GM20431 (cell line): ENCODE data around the gene MYCBPAP.

Source experiments
- in situ Hi-C: fragments of 300-500 bp; cut with MseI, MboI; formaldehyde crosslinking; loops from one replicate; pipeline ENCODE4 v1.15.0; 2020; ENCODE audit warnings: low sequenced_read_pairs; ENCODE audit not compliant: unreplicated experiment

MYCBPAP gene

GRCh38 chr17:50482516-50482915 is 25.7 kb upstream of the MYCBPAP start:
- in situ Hi-C loops: loop anchor here (10.0 kb wide), 1 partner anchor 62 kb away; the partner anchor contains the start of gene SPATA20

DNA sequence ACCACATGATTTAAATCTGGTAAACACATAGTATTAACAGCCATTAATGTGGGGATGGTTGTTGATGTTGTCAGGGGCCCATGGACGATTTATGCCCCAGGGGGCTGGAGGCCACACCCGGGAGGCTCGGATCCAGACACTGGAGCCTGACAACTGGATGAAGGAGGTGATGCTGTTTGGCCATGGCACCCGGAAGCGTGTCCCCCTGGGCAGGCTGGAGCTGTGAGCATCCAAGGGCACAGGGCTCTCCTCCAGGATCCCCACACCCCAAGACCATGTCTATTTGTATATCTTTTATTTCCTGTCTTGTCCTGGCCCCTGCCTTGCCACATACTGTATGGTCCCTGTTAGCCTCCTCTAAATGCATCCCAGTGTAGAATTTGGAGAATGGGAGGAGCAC is 25.0 kb upstream of the MYCBPAP start:
- in situ Hi-C loops: loop anchor here (10.0 kb wide), 1 partner anchor 62 kb away; the partner anchor contains the start of gene SPATA20

DNA sequence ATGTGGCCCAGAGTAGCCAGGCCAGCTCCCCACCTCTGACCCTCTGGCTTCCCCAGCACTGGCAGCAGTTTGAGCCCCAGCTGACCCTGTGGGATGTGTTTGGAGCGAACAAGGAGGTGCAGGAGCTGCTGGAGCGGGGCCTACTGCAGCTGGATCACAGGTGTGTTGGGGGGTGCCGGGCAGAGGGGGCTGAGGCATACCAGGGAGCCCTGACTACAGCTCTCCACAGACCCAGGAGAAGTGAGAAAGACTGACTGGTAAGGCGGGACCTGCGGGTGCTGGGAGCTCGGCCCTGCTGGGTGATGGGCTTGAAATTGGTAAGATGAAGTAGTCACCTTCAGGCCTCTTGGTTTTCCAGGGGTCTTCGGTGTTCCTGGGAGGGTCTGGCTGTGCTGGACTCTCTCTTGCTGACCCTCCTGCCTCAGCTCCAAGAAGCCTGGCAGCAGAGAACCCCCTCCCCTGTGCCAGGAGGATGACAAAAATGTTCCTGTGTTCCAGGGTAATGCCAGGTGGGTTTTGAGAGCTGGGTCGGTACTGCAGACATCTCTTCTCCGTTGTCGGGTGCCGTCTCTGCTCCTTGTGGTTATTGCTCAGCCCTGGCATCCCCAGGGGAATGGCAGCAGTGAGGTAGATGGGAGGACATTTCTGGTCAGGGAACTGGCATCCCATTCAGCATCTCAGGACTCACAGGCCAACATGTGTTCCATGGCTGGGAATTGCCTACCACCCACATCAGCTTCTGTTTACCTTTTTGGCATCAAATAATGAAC is 23.7 kb upstream of the MYCBPAP start:
- in situ Hi-C loops: loop anchor here (10.0 kb wide), 1 partner anchor 60 kb away; the partner anchor contains the start of gene SPATA20

DNA sequence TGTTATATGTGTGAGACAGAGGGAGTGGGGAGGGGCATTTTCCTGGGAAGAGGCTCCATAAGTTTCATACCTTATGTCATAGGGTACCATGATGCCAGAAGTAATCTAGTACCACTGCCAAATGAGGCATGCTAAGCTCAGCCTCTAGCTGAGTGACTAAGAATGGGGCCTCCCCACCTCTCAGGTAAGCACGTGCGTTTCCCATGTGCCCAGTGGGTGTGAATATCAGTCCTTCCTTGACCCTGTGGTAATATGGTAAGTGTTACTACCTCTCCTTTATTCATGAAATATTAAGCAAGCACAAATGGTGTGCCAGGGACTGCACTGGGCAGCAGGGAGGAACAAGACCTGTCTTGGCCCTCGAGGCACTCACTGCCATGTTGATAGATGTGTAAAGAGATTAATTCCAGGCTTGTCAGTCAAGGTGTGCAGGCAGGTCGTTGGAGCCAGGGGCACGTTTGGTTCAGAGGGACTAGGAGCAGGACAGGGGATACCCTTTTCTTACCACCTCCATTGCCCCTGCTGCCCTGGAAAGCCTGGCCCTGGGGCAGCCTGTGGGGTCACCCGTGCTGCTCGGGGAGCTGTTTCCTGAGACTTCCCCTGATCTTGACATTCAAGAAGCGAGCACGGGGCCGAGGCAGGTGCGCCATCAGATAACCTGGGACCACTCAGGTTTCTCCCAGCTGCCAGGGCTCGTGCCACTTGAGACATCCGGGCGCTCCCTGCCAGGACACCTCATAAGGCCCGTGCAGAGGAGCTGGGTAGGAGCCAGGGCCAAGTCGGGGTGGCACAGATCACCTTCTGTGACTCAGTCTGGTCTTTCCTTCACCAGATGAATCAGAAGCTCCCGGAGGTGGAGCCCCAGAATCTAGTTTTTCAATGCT is 20.8 kb upstream of the MYCBPAP start:
- in situ Hi-C loops: loop anchor here (10.0 kb wide), 1 partner anchor 57 kb away; the partner anchor contains the start of gene SPATA20

GRCh38 chr17:50488880-50489279 is 19.4 kb upstream of the MYCBPAP start:
- in situ Hi-C loops: loop anchor here (10.0 kb wide), 1 partner anchor 56 kb away; the partner anchor contains the start of gene SPATA20

DNA sequence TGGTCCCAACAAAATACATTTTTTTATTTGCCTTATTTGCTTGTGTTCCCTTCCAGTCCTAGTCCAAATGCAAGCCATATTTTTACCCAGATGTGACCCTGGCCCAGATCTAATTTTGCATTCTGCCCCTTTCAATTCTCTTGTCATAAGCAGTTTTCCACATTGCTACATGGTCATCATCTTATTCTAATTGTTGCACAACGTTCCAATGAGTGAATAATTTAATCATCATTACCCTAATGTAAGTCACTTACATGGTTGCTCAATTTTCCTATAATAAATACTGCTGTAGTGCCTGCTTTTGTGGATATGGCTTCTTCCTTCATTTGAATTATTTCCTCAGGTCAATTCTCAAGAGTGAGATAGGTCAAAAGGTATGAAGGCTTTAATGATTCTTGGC is 16.7 kb upstream of the MYCBPAP start:
- in situ Hi-C loops: no loop called here

- in situ Hi-C loops: no loop called here
Measured at GRCh38 chr17:50492214-50492613, 16.0 kb upstream of the MYCBPAP start.

GRCh38 chr17:50493744-50494143 is 14.5 kb upstream of the MYCBPAP start:
- in situ Hi-C loops: no loop called here

GRCh38 chr17:50495217-50495823 is 12.9 kb upstream of the MYCBPAP start:
- in situ Hi-C loops: no loop called here

- in situ Hi-C loops: no loop called here
Measured at GRCh38 chr17:50495918-50496317, 12.3 kb upstream of the MYCBPAP start.

- in situ Hi-C loops: no loop called here
Measured at GRCh38 chr17:50498021-50498874, 10.0 kb upstream of the MYCBPAP start.

- in situ Hi-C loops: no loop called here
Measured at GRCh38 chr17:50499270-50499669, 9.0 kb upstream of the MYCBPAP start.

GRCh38 chr17:50499721-50500120 is 8.5 kb upstream of the MYCBPAP start:
- in situ Hi-C loops: no loop called here

DNA sequence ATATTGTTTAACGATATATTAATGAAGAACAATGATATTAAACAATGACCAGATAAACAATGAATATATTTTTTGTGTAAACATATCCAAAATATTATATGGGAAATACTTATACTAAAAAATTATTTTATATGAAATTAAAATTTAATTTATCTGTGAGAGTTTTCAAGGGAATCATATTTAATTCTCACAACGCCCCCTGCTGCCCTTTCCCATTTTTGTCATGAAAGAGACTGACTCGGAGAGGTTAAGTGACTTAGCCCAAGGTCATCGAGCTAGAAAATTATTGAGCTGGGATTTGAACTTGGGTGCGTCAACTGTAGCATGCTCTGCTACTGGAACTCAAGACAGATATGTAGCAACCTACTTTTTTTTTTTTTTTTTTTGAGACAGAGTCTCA is 7.2 kb upstream of the MYCBPAP start:
- in situ Hi-C loops: no loop called here

DNA sequence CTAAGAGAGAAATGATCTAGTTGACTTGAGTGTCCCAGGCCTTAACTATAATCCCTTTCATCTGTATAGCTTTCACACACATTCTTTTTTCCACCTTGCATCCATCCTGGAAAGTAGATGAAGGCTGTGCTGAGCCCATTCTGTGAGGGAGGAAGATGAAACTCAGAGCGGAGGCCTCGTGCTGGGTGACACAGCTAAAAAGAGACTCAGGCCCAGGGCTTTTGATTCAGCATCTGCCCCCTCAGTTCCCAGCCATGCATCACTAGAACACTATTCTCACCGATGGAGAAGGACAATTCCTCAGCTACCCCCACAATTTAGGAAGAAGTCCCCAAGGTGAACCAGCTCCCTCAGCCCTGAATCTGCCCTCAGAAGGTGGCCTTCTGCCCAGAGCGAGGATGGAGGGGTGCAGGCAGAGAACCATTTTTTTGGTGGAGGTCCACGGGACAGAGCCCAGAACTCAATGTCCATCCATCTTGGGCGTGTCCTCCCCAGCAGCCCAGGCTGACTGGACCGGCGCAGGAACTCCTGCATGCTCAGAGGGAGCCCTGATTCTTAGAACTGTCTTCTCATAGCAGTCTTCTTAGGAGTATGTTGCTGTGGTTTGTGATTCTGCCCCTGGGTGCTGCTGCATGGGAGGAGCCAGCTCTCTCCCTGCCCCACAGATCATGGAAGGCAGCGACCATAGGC is 5.8 kb upstream of the MYCBPAP start:
- in situ Hi-C loops: no loop called here

DNA sequence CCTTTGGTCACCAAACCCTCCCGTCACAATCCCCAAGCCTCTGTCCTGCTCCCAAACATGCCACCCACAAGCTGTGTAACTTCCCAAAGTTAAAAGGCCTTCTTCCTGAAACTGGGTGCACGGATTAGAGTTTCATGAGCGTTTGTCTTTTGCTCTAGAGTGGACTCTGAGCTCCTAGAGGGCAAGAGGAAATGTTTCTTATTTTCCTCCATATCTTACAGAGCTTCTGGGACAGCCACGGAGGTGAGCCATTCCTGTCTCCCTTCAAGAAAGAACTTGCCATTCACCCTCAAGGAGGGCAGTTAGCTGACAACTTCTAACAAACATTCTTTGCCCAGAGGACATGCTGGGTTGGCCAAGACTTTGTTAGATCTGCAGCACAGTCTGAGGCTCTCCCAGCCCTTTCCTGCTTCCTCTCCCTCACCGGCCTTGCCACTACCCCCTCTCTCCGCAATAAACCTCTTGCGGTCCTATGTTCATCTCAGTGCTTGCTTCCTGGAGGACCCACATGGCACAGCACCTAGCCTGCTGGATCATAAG is 2.6 kb upstream of the MYCBPAP start:
- in situ Hi-C loops: no loop called here

DNA sequence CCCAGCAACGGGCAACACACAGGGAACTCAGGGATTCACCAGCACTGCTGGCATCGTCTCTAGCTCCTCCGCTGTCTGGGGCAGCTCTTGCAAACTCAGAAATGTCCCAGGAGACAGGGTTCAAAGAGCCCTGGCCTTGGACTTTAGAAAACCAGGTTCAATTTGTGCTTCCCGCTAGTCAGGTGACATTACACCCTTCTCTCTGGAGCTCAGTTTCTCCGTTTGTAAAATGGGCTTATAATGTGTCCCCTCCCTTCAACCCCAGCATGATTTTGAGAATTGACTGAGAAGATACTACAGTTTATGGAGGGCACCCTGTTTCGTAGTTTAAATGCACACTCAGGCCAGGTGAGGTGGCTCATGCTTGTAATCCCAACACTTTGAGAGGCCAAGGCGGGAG is 1.9 kb upstream of the MYCBPAP start:
- in situ Hi-C loops: no loop called here

DNA sequence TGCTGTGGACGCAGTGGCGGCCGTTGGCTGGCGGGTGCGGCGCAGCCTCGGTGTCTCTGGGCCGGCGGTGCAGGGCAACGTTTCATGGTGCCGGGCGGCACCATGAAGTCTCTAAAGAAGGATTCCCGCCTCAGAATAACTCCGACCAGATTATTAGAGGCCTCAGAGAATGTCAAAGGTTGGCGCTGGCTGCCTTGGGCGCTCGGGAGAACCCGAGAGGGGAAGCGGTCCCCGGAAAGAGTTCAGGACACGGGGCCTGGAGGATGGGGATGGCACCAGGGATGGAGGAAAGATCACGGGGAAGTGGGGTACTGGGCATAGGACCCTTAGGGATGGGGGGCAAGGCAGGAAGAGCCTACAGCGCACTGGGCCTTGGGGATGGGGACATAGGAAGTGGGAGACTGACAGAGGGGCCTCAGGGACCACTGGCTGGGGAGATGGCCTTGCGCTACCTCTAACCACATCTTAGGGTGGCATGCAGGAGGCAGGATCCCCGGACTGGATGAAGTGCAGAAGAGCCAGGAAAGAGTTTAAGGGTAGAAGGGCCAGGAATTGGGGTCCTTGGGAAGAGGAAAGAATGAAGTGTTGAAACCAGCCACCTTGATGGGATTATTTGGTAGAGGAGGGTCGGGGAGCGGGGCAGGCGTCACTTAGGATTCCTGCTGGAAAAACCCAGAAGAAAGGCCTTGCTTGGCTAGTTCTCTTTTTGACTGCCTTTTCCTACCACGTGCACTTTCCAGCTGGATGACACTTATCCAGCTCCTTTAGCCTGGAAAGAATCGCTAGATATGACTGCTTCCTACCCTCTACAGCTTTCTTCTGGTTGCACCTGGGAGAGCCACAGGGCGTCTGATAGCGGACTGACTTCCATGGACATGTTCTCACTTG is 578 bp downstream of the MYCBPAP start:
- in situ Hi-C loops: no loop called here
